ENCODE measurements around the gene EGFL7.

EGFL7 gene

DNA sequence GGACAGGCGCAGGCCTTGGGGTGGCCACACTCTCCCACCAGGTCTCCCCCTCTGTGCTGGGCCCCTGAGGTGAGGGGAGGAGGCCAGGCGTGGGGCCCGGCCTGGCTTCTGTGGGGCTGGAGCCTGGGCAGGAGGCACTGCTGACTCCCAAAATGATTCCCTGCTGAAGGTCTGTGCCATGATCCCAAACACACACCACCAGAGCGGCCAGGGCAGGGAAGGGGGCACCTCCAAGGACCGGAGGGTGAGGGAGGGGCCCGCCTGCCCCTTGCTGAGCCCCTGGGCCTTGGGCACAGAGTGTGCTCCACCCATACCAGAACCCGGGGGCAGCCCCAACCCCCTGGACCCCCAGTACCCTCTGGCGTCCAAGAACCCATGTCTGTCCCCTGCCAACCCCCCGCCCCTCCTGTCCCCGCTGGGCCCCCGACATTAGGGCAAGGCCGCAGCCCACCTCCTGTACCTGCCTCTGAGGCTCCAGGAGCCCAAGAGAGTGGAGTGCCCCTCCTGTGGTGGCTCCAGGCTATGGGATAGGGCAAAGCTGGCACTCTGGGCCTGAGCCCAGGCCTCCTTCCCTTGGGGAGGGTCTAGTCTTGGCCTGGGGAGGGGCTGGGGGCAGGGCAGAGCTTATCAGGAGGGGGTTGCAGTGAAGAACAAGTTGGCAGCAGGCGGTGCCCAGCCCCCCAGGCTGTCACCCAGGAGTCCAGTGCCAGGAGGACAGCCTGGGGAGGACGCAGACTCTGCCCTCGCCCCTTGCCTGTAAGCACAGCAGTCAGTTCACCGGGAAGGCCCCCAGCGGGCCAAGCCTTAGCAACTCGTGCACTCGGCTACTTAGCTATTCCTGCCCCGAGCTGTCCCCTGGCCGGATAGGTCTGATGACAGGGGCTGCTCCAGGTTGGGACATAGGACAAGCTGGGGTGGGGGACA lies 2.6 kb upstream of the EGFL7 start:
- DNase-seq (ENCODE audit: low spot score): no peak

DNA sequence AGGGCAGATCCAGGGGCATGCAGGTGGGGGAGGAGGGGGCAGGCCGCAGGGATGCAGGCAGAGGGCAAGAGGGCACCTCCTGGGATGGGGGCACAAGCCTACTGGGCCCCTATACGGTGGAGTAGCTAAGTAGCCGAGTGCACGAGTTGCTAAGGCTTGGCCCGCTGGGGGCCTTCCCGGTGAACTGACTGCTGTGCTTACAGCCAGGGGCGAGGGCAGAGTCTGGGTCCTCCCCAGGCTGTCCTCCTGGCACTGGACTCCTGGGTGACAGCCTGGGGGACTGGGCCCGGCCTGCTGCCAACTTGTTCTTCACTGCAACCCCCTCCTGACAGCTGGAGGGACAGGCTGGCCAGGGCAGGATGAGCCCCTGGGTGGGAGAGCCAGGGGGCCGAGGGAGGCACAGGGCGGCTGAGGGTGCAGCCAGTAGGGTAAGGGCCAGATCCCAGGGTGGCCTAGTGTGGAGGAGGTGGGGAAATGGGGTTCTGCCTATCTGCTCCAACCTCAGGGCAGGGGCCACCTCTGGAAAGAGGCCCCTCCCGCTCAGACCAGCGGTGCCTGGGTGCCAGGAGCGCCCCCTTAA lies 1.7 kb upstream of the EGFL7 start:
- no peak for DNase-seq (ENCODE audit: low spot score)

DNA sequence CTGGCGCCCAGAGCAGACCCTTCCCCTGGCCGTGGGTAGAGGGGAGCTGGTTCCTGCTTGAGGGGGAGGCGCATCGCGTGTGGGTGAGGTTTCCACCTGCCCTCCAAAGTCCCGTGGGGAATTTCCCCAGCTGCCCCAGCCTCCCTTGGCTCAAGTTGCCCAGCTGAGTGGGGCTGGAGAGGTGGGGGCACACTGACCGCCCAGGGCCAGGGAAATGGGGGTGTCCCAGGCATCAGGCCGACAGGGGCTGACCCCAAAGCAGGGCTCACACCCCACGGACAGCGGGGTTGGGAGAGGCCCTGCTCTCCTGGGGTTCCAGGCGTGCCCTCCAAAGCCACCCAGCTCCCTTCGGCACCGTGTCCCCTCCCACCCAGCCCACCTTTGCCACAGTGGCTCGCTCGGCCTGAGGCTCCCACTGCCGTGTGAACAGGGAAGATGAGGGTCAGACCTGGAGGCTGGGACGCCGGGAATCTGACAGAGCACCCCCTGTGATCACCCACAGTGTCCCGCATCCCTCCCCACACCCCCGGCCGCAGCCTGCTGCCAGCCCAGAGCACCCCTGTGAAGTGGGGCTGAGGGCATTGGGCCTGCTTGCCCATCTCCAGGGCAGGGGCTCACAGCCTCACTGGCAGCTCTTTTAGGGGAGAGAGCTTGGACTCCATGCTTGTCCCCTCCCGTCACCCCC lies 933 bp upstream of the EGFL7 start:
- DNase-seq (ENCODE audit: low spot score): no peak

DNA sequence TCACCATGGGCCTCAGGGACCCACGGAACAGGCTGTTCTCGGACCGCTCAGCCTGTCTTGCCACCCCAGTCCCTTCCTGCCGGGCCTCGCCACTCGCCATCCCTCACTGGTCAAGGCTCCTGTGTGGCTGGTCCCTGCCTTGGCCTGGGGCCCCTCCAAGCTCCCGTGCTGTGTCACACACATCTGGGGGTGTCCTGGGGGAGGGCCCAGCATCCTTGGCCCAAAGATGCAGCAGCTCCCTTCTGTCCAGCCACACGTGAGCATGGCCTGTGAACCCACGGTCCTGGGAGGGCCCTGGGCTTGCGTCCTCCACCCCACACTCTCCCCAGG lies 425 bp upstream of the EGFL7 start:
- DNase-seq (ENCODE audit: low spot score): no peak

DNA sequence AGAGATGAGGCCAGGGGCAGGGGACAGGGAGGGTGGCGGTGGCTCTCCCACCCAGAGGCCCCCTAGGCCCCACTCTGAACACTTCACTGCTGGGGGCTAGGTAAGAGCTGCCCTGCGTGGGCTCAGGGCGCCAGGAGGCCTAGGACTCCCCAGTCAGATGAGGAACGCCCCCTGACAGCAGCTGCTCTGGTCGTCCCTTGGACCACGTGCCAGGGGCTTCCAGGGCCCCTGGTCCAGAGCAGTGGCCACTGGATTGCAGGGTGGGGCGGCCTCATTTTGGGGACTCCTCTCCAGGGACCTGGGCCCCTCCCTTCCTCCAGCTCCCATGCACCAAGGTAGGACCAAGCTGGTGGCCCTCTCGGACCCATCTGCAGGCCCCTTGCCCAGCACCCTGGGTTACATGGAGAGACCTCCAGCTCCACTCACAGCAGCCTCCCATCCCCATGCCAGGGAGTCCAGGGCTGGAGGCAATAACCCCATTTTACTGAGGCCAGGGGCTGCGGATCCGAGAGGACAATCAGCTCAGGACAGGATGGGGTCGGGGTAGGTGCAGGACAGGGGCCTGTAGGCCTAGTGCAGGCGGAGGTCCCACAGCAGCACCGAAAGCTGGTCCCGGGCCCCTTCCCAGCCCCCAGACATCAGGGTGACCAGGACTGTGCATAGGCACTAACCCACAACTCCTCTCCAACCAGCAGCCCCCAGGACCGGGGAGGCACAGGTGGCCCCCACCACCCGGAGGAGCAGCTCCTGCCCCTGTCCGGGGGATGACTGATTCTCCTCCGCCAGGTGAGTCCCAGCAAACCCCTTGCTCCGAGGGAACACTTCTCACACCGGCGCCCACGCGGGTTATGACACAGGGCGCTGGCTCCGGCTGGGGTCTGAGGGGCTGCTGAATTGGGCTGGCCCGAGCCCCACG lies 1.5 kb downstream of the EGFL7 start:
- no peak for DNase-seq (ENCODE audit: low spot score)

DNA sequence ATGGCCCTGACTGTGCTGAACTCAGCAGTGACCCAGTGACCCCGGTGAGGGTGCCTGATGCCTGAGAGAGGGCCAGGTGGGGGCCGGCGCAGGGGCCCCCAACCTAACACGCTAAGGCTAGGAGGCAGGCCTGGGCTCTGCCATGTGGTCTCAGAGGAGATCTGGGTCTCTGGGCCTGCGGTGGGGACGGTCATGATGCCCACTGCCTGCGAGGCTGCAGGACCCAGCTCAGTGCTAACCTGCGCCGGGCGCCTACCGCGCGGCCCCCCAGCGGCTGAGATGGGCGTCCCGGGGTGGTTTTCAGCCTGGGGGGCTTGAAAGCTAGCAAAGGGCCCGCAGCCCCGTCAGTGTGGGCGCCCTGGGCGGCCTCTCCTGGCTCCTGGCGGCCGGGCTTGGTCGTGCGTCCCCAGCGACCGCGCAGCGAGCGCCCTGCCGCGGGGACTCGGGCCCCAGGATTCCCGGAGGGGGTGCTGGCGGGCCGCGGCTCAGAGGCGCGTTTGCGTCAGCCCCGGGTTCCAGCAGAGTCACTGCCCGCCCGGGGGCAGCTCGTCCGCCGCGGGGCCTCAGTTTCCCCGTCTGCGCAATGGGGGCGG lies 2.5 kb downstream of the EGFL7 start:
- DNase-seq (ENCODE audit: low spot score): no peak

DNA sequence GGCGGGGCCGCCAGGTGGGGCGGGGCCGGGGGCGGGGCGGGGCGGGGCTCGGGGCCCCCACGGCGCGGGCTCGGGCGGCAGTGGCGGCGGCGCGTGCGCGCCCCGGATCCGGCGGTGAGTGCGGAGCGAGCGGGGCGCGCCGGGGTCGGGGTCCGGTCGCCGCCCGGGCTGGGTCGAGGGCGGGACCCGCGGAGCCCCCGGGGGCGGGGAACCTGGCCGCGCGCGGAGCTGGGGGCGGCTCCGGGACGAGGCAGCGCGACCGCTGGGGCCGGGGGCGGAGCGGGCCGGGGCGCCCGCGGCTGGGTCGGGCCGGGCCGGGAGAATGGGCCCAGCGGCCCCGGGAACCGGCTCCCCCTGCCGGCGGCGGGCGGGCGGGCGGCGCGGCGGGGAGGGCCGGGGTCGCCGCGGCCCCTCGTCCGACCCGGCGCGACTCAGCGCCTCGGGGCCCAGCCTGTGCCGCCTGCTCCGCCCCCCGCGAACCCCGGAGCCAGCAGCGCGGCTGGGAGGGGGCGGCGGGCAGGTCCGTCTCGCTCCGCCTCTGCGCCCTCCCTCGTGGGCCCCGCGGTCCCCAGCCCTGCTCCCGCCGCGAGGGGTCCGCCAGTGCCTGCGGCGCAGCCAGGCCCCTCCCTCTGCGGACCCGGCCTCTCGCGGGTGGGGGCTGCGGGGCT lies 3.1 kb downstream of the EGFL7 start:
- DNase-seq (ENCODE audit: low spot score): peak; percentile 84

DNA sequence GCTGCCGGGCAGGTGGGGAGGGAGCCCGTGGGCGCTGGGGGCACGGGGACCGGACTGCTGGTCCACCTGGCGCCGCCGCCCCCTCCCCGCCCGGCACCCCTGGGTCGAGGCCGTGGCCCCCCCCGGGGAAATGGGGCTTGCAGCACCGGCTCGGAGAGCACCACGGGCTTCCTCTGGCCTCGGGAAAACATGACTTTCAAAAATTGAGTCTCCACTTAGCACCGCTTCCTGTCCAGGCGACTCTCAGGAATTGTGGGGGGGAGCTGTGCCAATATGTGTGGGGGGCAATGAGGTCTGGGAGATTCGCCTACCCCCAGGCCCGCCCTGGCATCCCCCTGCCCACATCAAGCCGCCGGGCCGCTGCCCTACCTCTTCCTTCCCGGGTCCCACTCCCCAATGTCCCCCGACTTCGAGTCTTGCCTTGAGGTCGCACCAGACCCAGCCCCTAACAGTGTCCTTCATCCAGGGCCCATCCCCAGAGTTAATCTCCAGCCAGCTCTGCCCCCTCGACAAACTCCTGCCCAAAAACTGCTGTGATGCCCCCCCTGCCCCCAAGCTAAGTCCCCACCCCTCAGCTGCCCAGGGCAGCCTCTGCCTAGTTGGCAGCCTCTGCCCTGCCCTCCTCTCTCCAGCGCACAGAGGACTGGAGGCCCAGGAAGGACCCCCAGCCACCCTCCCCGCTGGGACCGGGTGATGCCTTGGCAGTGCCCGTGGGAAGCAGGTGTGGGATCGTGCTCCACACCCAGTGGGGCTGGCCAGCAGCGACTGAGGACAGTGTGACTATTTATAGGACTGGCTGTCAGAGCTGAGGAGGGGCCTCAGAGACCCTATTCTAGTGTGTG lies 3.9 kb downstream of the EGFL7 start:
- DNase-seq (ENCODE audit: low spot score): peak; percentile 58

DNA sequence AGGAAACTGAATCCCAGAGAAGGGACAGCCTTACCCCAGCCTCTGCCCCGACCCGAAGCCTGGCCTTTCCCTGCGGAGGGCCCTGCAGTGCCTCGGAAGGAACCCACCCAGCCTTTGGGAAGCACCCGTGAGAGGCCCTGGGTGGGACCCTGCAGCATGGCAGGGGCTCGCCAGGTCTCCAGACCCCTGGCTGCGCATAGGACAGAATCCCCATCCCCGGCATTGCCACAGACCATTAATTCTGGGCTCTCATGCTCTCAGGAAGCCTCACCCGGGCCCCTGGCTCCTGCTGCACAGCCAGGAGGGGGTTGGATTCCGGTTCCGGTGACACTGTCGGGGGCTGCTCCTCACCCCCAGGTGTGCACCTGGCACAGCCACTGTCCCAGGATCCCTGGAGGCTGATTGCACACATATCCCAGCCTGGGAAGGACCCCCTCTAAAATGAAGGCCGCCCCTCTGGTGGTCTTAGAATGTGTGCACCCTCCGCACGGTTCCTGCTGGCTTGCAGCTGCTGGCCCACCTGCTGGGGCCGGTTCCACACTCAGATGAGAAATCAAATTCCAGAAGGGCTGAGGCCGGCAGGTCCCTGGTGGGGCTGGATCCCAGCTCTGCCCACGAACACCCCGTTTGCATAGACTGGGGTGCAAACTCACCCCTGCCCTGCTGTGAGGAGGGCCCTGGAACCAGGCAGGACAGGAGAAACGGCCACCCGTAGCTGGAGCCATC lies 4.7 kb downstream of the EGFL7 start:
- DNase-seq (ENCODE audit: low spot score): no peak

DNA sequence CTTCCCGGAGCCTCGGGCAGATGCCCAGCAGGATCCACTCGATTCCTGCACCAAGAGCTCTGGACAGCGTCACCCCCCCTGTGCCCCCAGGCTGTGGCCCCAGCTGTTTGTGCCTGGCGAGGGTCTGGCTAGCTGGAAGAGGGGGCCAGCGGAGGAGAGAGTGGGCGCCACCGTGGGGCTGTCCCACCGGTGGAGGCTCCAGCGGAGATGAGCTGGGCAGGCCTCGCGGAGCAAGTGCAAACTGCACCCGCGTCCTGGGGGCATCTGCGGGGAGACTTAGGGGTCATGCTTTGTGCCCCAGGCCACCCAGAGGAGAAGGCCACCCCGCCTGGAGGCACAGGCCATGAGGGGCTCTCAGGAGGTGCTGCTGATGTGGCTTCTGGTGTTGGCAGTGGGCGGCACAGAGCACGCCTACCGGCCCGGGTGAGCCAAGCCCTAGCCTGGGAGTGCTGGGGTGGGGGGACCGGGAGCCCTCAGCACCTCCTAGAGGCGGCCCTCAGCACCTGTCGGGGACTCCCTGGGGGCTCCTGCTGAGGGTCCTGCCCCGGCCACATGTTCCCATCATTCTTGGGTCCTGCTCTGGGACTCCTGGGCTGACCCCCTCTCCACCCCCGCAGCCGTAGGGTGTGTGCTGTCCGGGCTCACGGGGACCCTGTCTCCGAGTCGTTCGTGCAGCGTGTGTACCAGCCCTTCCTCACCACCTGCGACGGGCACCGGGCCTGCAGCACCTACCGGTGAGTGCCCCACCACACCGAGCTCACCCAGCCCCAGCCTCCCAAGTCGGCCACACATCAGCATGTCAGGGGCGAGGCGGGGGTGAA lies 5.4 kb downstream of the EGFL7 start:
- no peak for DNase-seq (ENCODE audit: low spot score)

DNA sequence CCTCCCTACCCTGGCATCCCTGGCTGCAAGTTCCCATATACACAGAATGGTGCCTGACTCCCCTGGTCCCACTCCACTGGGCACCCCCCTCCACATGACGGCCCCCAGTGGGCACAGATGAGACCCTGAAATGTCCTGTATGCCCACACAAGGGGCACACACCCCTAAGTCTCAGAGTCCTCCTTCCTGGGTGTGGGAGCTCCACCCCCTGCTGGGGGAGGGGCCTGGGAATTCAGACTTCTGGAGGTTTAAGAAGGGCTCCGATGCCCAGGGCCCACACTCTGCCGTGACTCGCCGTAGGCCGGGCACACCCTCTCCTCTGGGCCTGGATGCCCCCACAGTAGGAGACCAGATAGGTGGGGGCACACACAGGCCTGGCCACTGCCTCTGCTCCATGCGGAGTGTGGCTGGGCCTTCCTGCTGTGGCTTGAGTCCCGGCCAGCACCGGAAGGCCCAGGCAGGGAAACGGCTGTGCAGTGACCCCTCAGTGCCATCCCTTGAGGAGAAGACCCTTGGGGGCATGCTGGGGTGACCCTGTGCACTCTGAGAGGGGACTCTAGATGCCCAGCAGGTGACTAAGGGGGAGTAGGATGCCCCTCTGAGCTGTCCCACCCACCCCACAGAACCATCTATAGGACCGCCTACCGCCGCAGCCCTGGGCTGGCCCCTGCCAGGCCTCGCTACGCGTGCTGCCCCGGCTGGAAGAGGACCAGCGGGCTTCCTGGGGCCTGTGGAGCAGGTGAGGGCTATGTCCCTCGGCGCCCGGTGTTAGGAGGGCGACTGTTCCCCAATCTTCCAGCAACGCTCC lies 6.5 kb downstream of the EGFL7 start:
- no peak for DNase-seq (ENCODE audit: low spot score)

DNA sequence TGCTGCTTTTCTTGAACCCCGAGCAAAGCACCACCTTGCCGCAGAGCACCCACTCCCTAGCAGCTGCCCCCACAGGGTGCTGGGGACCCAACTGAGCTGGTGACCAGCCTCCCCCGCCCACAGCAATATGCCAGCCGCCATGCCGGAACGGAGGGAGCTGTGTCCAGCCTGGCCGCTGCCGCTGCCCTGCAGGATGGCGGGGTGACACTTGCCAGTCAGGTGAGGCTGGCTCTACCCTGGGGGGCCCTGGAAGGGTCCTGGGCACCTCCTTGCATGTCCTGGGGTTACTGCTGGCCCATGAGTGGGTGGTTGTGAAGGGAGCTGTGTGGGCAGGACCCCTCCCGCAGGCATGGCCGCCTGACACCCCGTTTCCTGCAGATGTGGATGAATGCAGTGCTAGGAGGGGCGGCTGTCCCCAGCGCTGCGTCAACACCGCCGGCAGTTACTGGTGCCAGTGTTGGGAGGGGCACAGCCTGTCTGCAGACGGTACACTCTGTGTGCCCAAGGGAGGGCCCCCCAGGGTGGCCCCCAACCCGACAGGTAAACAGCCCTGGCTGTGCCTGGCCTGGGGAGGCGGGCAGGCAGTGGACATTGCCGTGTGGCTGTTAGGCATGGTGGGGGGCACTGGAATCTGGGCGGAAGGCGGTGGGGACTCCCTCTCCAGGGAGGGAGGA lies 7.2 kb downstream of the EGFL7 start:
- DNase-seq (ENCODE audit: low spot score): no peak

DNA sequence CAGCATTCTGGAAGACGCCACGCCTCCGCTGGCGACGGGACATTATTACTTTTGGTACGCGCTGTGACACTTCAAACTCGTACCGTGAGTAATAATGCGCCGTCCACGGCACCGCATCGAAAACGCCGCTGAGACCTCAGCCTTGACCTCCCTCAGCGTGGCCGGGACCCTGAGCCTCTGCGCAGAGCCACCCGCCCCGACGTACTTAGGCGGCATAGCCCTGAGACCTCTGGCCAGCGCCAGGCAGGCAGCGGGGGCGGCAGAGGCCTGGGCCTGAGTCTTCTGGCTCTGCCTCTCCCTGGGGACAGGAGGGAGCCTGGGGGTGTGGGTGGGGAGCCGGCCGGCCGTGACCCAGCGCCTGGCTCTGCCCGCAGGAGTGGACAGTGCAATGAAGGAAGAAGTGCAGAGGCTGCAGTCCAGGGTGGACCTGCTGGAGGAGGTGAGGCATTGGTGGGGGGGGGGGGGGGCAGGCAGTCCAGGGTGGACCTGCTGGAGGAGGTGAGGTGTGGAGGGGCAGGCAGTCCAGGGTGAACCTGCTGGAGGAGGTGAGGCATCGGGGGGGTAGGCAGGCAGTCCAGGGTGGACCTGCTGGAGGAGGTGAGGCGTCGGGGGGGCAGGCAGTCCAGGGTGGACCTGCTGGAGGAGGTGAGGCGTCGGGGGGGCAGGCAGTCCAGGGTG lies 8.0 kb downstream of the EGFL7 start:
- DNase-seq (ENCODE audit: low spot score): no peak

DNA sequence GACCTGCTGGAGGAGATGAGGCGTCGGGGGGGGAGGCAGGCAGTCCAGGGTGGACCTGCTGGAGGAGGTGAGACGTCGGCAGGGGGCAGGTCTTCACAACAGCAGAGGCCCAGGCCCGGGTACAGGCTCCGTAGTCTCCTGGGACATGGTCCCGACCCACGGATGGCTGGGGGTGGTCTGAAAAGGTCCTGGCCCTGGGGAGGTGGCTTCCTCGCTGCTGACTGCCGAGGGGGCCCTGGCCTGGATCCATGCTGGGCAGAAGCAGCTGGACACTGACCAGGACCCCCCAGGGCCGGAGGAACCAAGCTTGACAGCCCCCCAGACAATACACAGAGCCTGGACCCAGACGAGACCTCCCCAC lies 8.5 kb downstream of the EGFL7 start:
- no peak for DNase-seq (ENCODE audit: low spot score)

DNA sequence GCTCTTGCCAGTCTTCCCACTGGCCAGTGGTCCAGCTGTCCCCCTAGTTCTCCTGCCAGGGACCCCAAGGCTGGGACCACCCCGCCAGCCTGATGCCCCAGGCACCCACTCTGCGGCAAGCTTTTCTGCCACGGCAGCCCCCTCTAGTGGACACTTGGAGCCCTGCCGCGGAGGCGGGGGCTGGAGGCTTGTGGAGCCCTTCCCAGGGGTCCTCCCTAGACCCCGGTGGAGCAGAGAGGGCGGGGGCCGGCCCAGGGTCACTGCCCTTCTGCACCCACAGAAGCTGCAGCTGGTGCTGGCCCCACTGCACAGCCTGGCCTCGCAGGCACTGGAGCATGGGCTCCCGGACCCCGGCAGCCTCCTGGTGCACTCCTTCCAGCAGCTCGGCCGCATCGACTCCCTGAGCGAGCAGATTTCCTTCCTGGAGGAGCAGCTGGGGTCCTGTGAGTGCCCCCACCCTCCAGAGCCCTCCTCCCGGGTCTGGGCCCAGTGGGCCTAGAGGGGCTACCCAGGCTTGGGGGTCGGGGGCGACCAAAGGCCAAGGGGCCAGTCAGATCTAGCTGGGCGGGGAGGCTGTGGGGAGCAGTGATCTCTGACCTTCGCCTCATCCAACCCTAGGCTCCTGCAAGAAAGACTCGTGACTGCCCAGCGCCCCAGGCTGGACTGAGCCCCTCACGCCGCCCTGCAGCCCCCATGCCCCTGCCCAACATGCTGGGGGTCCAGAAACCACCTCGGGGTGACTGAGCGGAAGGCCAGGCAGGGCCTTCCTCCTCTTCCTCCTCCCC lies 9.1 kb downstream of the EGFL7 start:
- peak; percentile 82 for DNase-seq (ENCODE audit: low spot score)
